MM.1S (cell line): ENCODE results near the gene SPCS2.

Experiments used
- DNase-seq: peaks from one replicate; pipeline ENCODE4 v3.0.0-alpha.2; 2015
- H2AFZ ChIP-seq: fragments of 300-600 bp; sonication (generic); 2 replicates; pipeline ENCODE4 v1.6.0; 2016; ENCODE audit warnings: antibody characterized with exemption, low read length
- H3F3A ChIP-seq: fragments of 300-600 bp; sonication (generic); 2 replicates; pipeline ENCODE4 v1.6.1; 2016; ENCODE audit warnings: mild to moderate bottlenecking, antibody characterized with exemption, low read length, moderate library complexity, mixed read lengths; ENCODE audit not compliant: insufficient read depth
- H3K27ac ChIP-seq: fragments of 300-600 bp; sonication (generic); 2 replicates; pipeline ENCODE4 v1.5.1; 2016; ENCODE audit warnings: mild to moderate bottlenecking, low read length
- H3K27me3 ChIP-seq: fragments of 300-600 bp; sonication (generic); replicated peaks from 2 replicates; pipeline ENCODE4 v1.6.0; 2016; ENCODE audit warnings: low read length; ENCODE audit not compliant: insufficient read depth
- H3K36me3 ChIP-seq: fragments of 300-600 bp; sonication (generic); replicated peaks from 2 replicates; pipeline ENCODE4 v1.6.1; 2016; ENCODE audit warnings: mild to moderate bottlenecking, low read length, mixed read lengths; ENCODE audit not compliant: insufficient read depth
- H3K4me1 ChIP-seq: fragments of 300-600 bp; sonication (generic); 2 replicates; pipeline ENCODE4 v1.6.1; 2016; ENCODE audit warnings: low read length, mixed read lengths
- H3K4me2 ChIP-seq: fragments of 300-600 bp; sonication (generic); 2 replicates; pipeline ENCODE4 v1.6.0; 2016; ENCODE audit warnings: low read depth, low read length
- H3K4me3 ChIP-seq: fragments of 300-600 bp; sonication (generic); 2 replicates; pipeline ENCODE4 v1.5.1; 2016; ENCODE audit warnings: low read length, mixed read lengths
- H3K79me2 ChIP-seq: fragments of 300-600 bp; sonication (generic); 2 replicates; pipeline ENCODE4 v1.6.1; 2016; ENCODE audit warnings: mixed run types, low read length, mixed read lengths
- H3K9ac ChIP-seq: fragments of 300-600 bp; sonication (generic); 2 replicates; pipeline ENCODE4 v1.6.1; 2016; ENCODE audit warnings: low read length, mixed read lengths
- H3K9me2 ChIP-seq: fragments of 300-600 bp; sonication (generic); replicated peaks from 2 replicates; pipeline ENCODE4 v1.6.1; 2016; ENCODE audit warnings: mild to moderate bottlenecking, low read length, mixed read lengths; ENCODE audit not compliant: insufficient read depth
- H3K9me3 ChIP-seq: fragments of 300-600 bp; sonication (generic); replicated peaks from 2 replicates; pipeline ENCODE4 v1.6.1; 2016; ENCODE audit warnings: mild to moderate bottlenecking, low read length, mixed read lengths; ENCODE audit not compliant: insufficient read depth
- H4K20me1 ChIP-seq: fragments of 300-600 bp; sonication (generic); 2 replicates; pipeline ENCODE4 v1.6.1; 2016; ENCODE audit warnings: mild to moderate bottlenecking, low read length, moderate library complexity, mixed read lengths; ENCODE audit not compliant: insufficient read depth
- CTCF ChIP-seq: fragments of 300-600 bp; sonication (generic); IDR thresholded peaks from 2 replicates; pipeline ENCODE4 v1.5.1; 2016; ENCODE audit warnings: antibody characterized with exemption, low read length, mixed read lengths
- EZH2 ChIP-seq: fragments of 300-600 bp; sonication (generic); optimal IDR thresholded peaks from 2 replicates; pipeline ENCODE3; 2017; ENCODE audit warnings: low read depth, mild to moderate bottlenecking, antibody characterized with exemption, low read length, mixed read lengths
- EZH2phosphoT487 ChIP-seq: fragments of 300-600 bp; sonication (generic); IDR thresholded peaks from 2 replicates; pipeline ENCODE4 v1.6.1; 2018; ENCODE audit warnings: antibody characterized with exemption, low read length

Gene SPCS2

GRCh38 chr11:74929431-74930363 is 19.4 kb upstream of the SPCS2 start:
- Histone ChIP-seq H4K20me1 (no peaks in the 10 kb centered on the region), H3K27ac (peak overlapping the region; percentile 2; the same call in 1 of the 2 replicates), H3F3A (no peaks in the 10 kb centered on the region; the same call in 1 of the 2 replicates), H3K79me2 (0 out of 2 replicates have a peak, but pooled peaks cover 2% of the 10 kb centered on the region), H3K9me3 (no peaks in the 10 kb centered on the region), H2AFZ (no peak overlapping the region), H3K36me3 (no peaks in the 10 kb centered on the region), H3K9me2 (no peaks in the 10 kb centered on the region), H3K4me2 (no peak overlapping the region), H3K27me3 (no peaks in the 10 kb centered on the region), H3K4me1 (peaks cover 13% of the 10 kb centered on the region), H3K9ac (no peak overlapping the region; the same call in 1 of the 2 replicates), H3K4me3 (no peak overlapping the region)
- DNase-seq: peak; percentile 92
- no peak for TF ChIP-seq EZH2
- TF ChIP-seq CTCF: peak; percentile 95

GRCh38 chr11:74932169-74932568 is 16.9 kb upstream of the SPCS2 start:
- H3K4me3 ChIP-seq: no peak overlapping the region
- no peaks in the 10 kb centered on the region for H3K36me3 ChIP-seq
- no peak overlapping the region for H3K9ac ChIP-seq

GRCh38 chr11:74932797-74933196 is 16.3 kb upstream of the SPCS2 start:
- no peaks in the 10 kb centered on the region for H4K20me1 ChIP-seq
- no peak overlapping the region for H2AFZ ChIP-seq
- H3K79me2 ChIP-seq: no peaks in the 10 kb centered on the region
- no peaks in the 10 kb centered on the region for H3K27me3 ChIP-seq
- no peaks in the 10 kb centered on the region; the same call in none of the 2 replicates for H3F3A ChIP-seq
- TF ChIP-seq EZH2 (no peak), CTCF (no peak), EZH2phosphoT487 (no peak)
- H3K9me3 ChIP-seq: no peaks in the 10 kb centered on the region
- no peak overlapping the region for H3K4me3 ChIP-seq
- peaks cover 7% of the 10 kb centered on the region for H3K4me1 ChIP-seq
- no peaks in the 10 kb centered on the region for H3K36me3 ChIP-seq
- H3K4me2 ChIP-seq: no peak overlapping the region
- no peaks in the 10 kb centered on the region for H3K9me2 ChIP-seq
- no peak overlapping the region for H3K27ac ChIP-seq
- DNase-seq: no peak
- no peak overlapping the region for H3K9ac ChIP-seq

More at GRCh38 chr11:74932169-74932568, 16.9 kb upstream of the SPCS2 start:
- H2AFZ ChIP-seq: no peak overlapping the region
- TF ChIP-seq EZH2phosphoT487: no peak
- no peak for TF ChIP-seq CTCF
- no peak for TF ChIP-seq EZH2
- H3K27ac ChIP-seq: no peak overlapping the region
- no peak for DNase-seq
- H3K9me2 ChIP-seq: no peaks in the 10 kb centered on the region
- H3F3A ChIP-seq: no peaks in the 10 kb centered on the region; the same call in none of the 2 replicates
- no peaks in the 10 kb centered on the region for H3K9me3 ChIP-seq
- H3K4me1 ChIP-seq: peaks cover 7% of the 10 kb centered on the region
- H4K20me1 ChIP-seq: no peaks in the 10 kb centered on the region
- no peak overlapping the region for H3K4me2 ChIP-seq
- H3K27me3 ChIP-seq: no peaks in the 10 kb centered on the region
- H3K79me2 ChIP-seq: 0 out of 2 replicates have a peak, but pooled peaks cover 2% of the 10 kb centered on the region
